K562 (cell line): ENCODE results near the gene ACCSL. TPM values are rescaled to one million over a fixed set of nuclear protein-coding genes. Genes with fewer than 3 reads are reported as not detected.

Experiments used
- ATF2 ChIP-seq: sonication (generic); formaldehyde crosslinking; IDR thresholded peaks from 2 replicates; pipeline ENCODE4 v1.8.1; 2022; ENCODE audit warnings: missing genetic modification reagents
- CEBPG ChIP-seq, 3 experiments: fragments of 200-800 bp in 1 of 3; sonication (Bioruptor generic) in 1 of 3; sonication (generic) in 1 of 3; formaldehyde crosslinking in 1 of 3; IDR thresholded peaks in 2 of 3; conservative IDR thresholded peaks in 1 of 3; 2 replicates each; pipeline versions ENCODE4 v1.6.1 to v1.8.0; 2016 to 2022; ENCODE audit warnings: missing compliant biosample characterization in 2 of 3, missing genetic modification characterization in 2 of 3, mild to moderate bottlenecking in 1 of 3, missing genetic modification reagents in 1 of 3
- CREB1 ChIP-seq, 2 experiments: sonication (generic) in 1 of 2; formaldehyde crosslinking in 1 of 2; IDR thresholded peaks; 2 replicates each; pipeline versions ENCODE4 v1.6.1 to v1.8.0; 2012 to 2022; ENCODE audit warnings: inconsistent platforms in 1 of 2, mild to moderate bottlenecking in 1 of 2, missing genetic modification reagents in 1 of 2, moderate library complexity in 1 of 2
- CREB3L1 ChIP-seq: fragments of 450-650 bp; IDR thresholded peaks from 2 replicates; pipeline ENCODE4 v1.6.1; 2014; ENCODE audit warnings: low read depth, mild to moderate bottlenecking, moderate library complexity, borderline replicate concordance
- CTBP1 ChIP-seq: fragments of 450-650 bp; IDR thresholded peaks from 2 replicates; pipeline ENCODE4 v1.6.1; 2016; ENCODE audit warnings: borderline replicate concordance
- DDX20 ChIP-seq: fragments of 450-650 bp; IDR thresholded peaks from 2 replicates; pipeline ENCODE4 v1.6.1; 2016; ENCODE audit warnings: missing genetic modification characterization, low read depth, mild to moderate bottlenecking, missing compliant biosample characterization, moderate library complexity
- DIDO1 ChIP-seq: fragments of 450-650 bp; IDR thresholded peaks from 2 replicates; pipeline ENCODE4 v1.6.1; 2016; ENCODE audit warnings: low read depth, missing biosample characterization, missing genetic modification characterization
- DPF2 ChIP-seq: fragments of 450-650 bp; IDR thresholded peaks from 2 replicates; pipeline ENCODE4 v1.6.1; 2016
- E2F5 ChIP-seq: sonication (generic); formaldehyde crosslinking; IDR thresholded peaks from 2 replicates; pipeline ENCODE4 v1.8.0; 2022; ENCODE audit warnings: mild to moderate bottlenecking, missing genetic modification reagents
- HDAC6 ChIP-seq: IDR thresholded peaks from 2 replicates; pipeline ENCODE4 v1.6.1; 2012; ENCODE audit warnings: low read depth, mild to moderate bottlenecking, control low read depth, inconsistent platforms, low read length, moderate library complexity
- MAZ ChIP-seq, 2 experiments: fragments of 450-650 bp in 1 of 2; sonication (generic) in 1 of 2; formaldehyde crosslinking; IDR thresholded peaks in 1 of 2; conservative IDR thresholded peaks in 1 of 2; 2 replicates each; pipeline versions ENCODE4 v1.4.0 to v1.5.0; 2020; ENCODE audit warnings: mild to moderate bottlenecking in 1 of 2, missing genetic modification reagents in 1 of 2
- MXD1 ChIP-seq: fragments of 250-450 bp; sonication (Bioruptor Pico); IDR thresholded peaks from 2 replicates; pipeline ENCODE4 v1.8.0; 2021; ENCODE audit warnings: borderline replicate concordance, mild to moderate bottlenecking, moderate library complexity; ENCODE audit not compliant: poor library complexity, severe bottlenecking
- NFATC3 ChIP-seq: fragments of 450-650 bp; IDR thresholded peaks from 2 replicates; pipeline ENCODE4 v1.6.1; 2017; ENCODE audit warnings: mild to moderate bottlenecking
- NFRKB ChIP-seq: fragments of 450-650 bp; IDR thresholded peaks from 2 replicates; pipeline ENCODE4 v1.6.1; 2016; ENCODE audit warnings: low read depth
- SIN3B ChIP-seq: fragments of 450-650 bp; IDR thresholded peaks from 2 replicates; pipeline ENCODE4 v1.6.1; 2017; ENCODE audit warnings: low read depth, mild to moderate bottlenecking, moderate library complexity
- SOX6 ChIP-seq: fragments of 450-650 bp; IDR thresholded peaks from 2 replicates; pipeline ENCODE4 v1.6.1; 2014; ENCODE audit warnings: mild to moderate bottlenecking
- YY1 ChIP-seq, 3 experiments: IDR thresholded peaks; 2 replicates each; pipeline ENCODE4 v1.6.1; 2011; ENCODE audit warnings: low read length in 2 of 3, mild to moderate bottlenecking in 2 of 3, moderate library complexity in 2 of 3, borderline replicate concordance in 1 of 3, control low read depth in 1 of 3, low read depth in 1 of 3; ENCODE audit not compliant: insufficient read depth in 3 of 3, insufficient replicate concordance in 2 of 3, control insufficient read depth in 1 of 3, insufficient read length in 1 of 3; ENCODE audit errors: extremely low read depth in 1 of 3
- ZNF124 ChIP-seq: sonication (generic); formaldehyde crosslinking; IDR thresholded peaks from 2 replicates; pipeline ENCODE4 v1.8.1; 2022; ENCODE audit warnings: missing genetic modification reagents
- ZNF696 ChIP-seq: fragments of 250-450 bp; sonication (Bioruptor Pico); conservative IDR thresholded peaks from 2 replicates; pipeline ENCODE4 v1.4.0; 2020; ENCODE audit warnings: mild to moderate bottlenecking, moderate library complexity
- ZNF764 ChIP-seq: fragments of 250-450 bp; sonication (Bioruptor Pico); IDR thresholded peaks from 2 replicates; pipeline ENCODE4 v1.4.0; 2020; ENCODE audit warnings: low read depth, mild to moderate bottlenecking, moderate library complexity
- polyA plus RNA-seq, 8 experiments: library from polyadenylated mRNA; depleted of rRNA in 4 of 8; stranded (reverse) in 5 of 8; unstranded in 3 of 8; fragments of >200 nt; fragmentation: Nextera tagmentation in 2 of 8; fragmentation: Illumina TruSeq in 1 of 8; extraction: Ambion mirVana in 2 of 8; extraction: Trizol in 1 of 8; gene quantifications; 2 replicates each; pipeline versions ENCODE4 v1.2.1 to v1.2.3, GENCODE V29; 2011 to 2014; ENCODE audit warnings: inconsistent platforms in 1 of 8, missing spikeins in 1 of 8
- total RNA-seq, 7 experiments: library from RNA; depleted of rRNA in 6 of 7; stranded (reverse); fragments of >200 nt in 6 of 7; fragmentation: Illumina TruSeq in 2 of 7; extraction: Trizol in 2 of 7; gene quantifications; 2 replicates each; pipeline versions ENCODE4 v1.2.1 to v1.2.3, GENCODE V29; 2011 to 2021; ENCODE audit warnings: low replicate concordance in 1 of 7

Gene ACCSL
- total and polyA plus RNA-seq, 9 of the 15 experiments (the other 6 are each of a cell fraction or from before 2014, with no cell fraction given), result not detected

- TF ChIP-seq CEBPG (CRISPR knock-in tag; IDR thresholded peaks at IDR 0.05) (no peak), CEBPG (tag; conservative IDR thresholded peaks at IDR 0.05 in 1 of 2, IDR thresholded peaks at IDR 0.05 in 1 of 2) (no peak), MXD1 (CRISPR knock-in tag) (no peak), ZNF124 (CRISPR knock-in tag) (no peak), CREB1 (IDR thresholded peaks at IDR 0.05) (peak; percentile 69), CREB1 (CRISPR knock-in tag; IDR thresholded peaks at IDR 0.05) (peak; percentile 77), DDX20 (tag) (no peak), NFRKB (no peak), NFATC3 (no peak), CREB3L1 (peak; percentile 82), HDAC6 (no peak), YY1 (IDR thresholded peaks at IDR 0.05; ENCODE audit: borderline replicate concordance in 1 of 3, control insufficient read depth in 1 of 3, extremely low read depth in 1 of 3, insufficient read depth in 3 of 3, insufficient read length in 1 of 3, insufficient replicate concordance in 2 of 3, low read depth in 1 of 3, low read length in 2 of 3) (peak in 2 of 3 experiments; percentile 66 to 77), ZNF696 (no peak), SOX6 (peak; percentile 49), MAZ (CRISPR knock-in tag; conservative IDR thresholded peaks at IDR 0.05 in 1 of 2, IDR thresholded peaks at IDR 0.05 in 1 of 2) (peak; percentile 80 to 89), CTBP1 (peak; percentile 89), DPF2 (peak; percentile 63), ATF2 (no peak), E2F5 (peak; percentile 61; the same call in 1 of the 2 replicates), DIDO1 (tag) (peak; percentile 94), ZNF764 (CRISPR knock-in tag) (no peak), SIN3B (peak; percentile 47; the same call in 1 of the 2 replicates)
Observed at GRCh38 chr11:44065841-44066731, 18.3 kb downstream of the ACCSL start, which contains the start of gene ACCS (continued).
